ENCODE data around the gene PRTG. TPM values are rescaled to one million over a fixed set of nuclear protein-coding genes. Genes with fewer than 3 reads are reported as not detected.
"Not testable (repeated sequence)": the region's sequence is repeated elsewhere in the genome, so short reads cannot be mapped to it uniquely, and the experiment has no call there.

PRTG gene
- total RNA-seq, 1 donor = under 0.01 TPM

GRCh38 chr15:55649058-55649423 is 93.9 kb downstream of the PRTG start:
- H3K4me1 ChIP-seq (ENCODE audit: insufficient read depth, low read length) = no peaks in the 10 kb centered on the region
- no peaks in the 10 kb centered on the region for H3K27me3 ChIP-seq (ENCODE audit: insufficient read depth, low read length)
- H3K4me3 ChIP-seq (ENCODE audit: low read length) = no peak overlapping the region
- H3K9me3 ChIP-seq (ENCODE audit: low read depth, low read length) = no peaks in the 10 kb centered on the region

- H3K27me3 ChIP-seq (ENCODE audit: insufficient read depth, low read length) = no peaks in the 10 kb centered on the region
- no peak overlapping the region for H3K4me3 ChIP-seq (ENCODE audit: low read length)
- no peaks in the 10 kb centered on the region for H3K4me1 ChIP-seq (ENCODE audit: insufficient read depth, low read length)
- H3K9me3 ChIP-seq (ENCODE audit: low read depth, low read length) = no peaks in the 10 kb centered on the region
Measured at GRCh38 chr15:55638764-55639163, 104.2 kb downstream of the PRTG start.

- H3K4me3 ChIP-seq (ENCODE audit: low read length) = no peak overlapping the region
- H3K9me3 ChIP-seq (ENCODE audit: low read depth, low read length) = no peaks in the 10 kb centered on the region
- no peaks in the 10 kb centered on the region for H3K4me1 ChIP-seq (ENCODE audit: insufficient read depth, low read length)
- no peaks in the 10 kb centered on the region for H3K27me3 ChIP-seq (ENCODE audit: insufficient read depth, low read length)
Measured at GRCh38 chr15:55637086-55637485, 105.9 kb downstream of the PRTG start.

GRCh38 chr15:55633731-55634130 is 109.2 kb downstream of the PRTG start:
- H3K4me3 ChIP-seq (ENCODE audit: low read length) = no peak overlapping the region
- H3K27me3 ChIP-seq (ENCODE audit: insufficient read depth, low read length) = no peaks in the 10 kb centered on the region
- H3K9me3 ChIP-seq (ENCODE audit: low read depth, low read length) = no peaks in the 10 kb centered on the region
- no peaks in the 10 kb centered on the region for H3K4me1 ChIP-seq (ENCODE audit: insufficient read depth, low read length)

GRCh38 chr15:55632434-55632833 is 110.5 kb downstream of the PRTG start:
- Histone ChIP-seq H3K4me3 (ENCODE audit: low read length) (no peak overlapping the region), H3K9me3 (ENCODE audit: low read depth, low read length) (no peaks in the 10 kb centered on the region), H3K4me1 (ENCODE audit: insufficient read depth, low read length) (no peaks in the 10 kb centered on the region), H3K27me3 (ENCODE audit: insufficient read depth, low read length) (no peaks in the 10 kb centered on the region)

- H3K27me3 ChIP-seq (ENCODE audit: insufficient read depth, low read length) = no peaks in the 10 kb centered on the region
- H3K4me1 ChIP-seq (ENCODE audit: insufficient read depth, low read length) = no peaks in the 10 kb centered on the region
- no peak overlapping the region for H3K4me3 ChIP-seq (ENCODE audit: low read length)
- no peaks in the 10 kb centered on the region for H3K9me3 ChIP-seq (ENCODE audit: low read depth, low read length)
Measured at GRCh38 chr15:55630858-55631257, 112.1 kb downstream of the PRTG start.

- Histone ChIP-seq H3K4me3 (ENCODE audit: low read length) (no peak overlapping the region), H3K9me3 (ENCODE audit: low read depth, low read length) (no peaks in the 10 kb centered on the region), H3K4me1 (ENCODE audit: insufficient read depth, low read length) (no peaks in the 10 kb centered on the region), H3K27me3 (ENCODE audit: insufficient read depth, low read length) (no peaks in the 10 kb centered on the region)
Measured at GRCh38 chr15:55628369-55628730, 114.6 kb downstream of the PRTG start.

GRCh38 chr15:55627730-55628368 is 115.1 kb downstream of the PRTG start:
- H3K4me1 ChIP-seq (ENCODE audit: insufficient read depth, low read length) = no peaks in the 10 kb centered on the region
- H3K27me3 ChIP-seq (ENCODE audit: insufficient read depth, low read length) = no peaks in the 10 kb centered on the region
- no peak overlapping the region for H3K4me3 ChIP-seq (ENCODE audit: low read length)
- no peaks in the 10 kb centered on the region for H3K9me3 ChIP-seq (ENCODE audit: low read depth, low read length)

- H3K9me3 ChIP-seq (ENCODE audit: low read depth, low read length) = no peaks in the 10 kb centered on the region
- no peaks in the 10 kb centered on the region for H3K4me1 ChIP-seq (ENCODE audit: insufficient read depth, low read length)
- H3K27me3 ChIP-seq (ENCODE audit: insufficient read depth, low read length) = peaks cover 5% of the 10 kb centered on the region
- H3K4me3 ChIP-seq (ENCODE audit: low read length) = no peak overlapping the region
Measured at GRCh38 chr15:55619783-55620182, 123.2 kb downstream of the PRTG start.

GRCh38 chr15:55618387-55618786 is 124.6 kb downstream of the PRTG start:
- Histone ChIP-seq H3K9me3 (ENCODE audit: low read depth, low read length) (no peaks in the 10 kb centered on the region), H3K4me3 (ENCODE audit: low read length) (no peak overlapping the region), H3K4me1 (ENCODE audit: insufficient read depth, low read length) (no peaks in the 10 kb centered on the region), H3K27me3 (ENCODE audit: insufficient read depth, low read length) (peaks cover 5% of the 10 kb centered on the region)

GRCh38 chr15:55615445-55615844 is 127.5 kb downstream of the PRTG start:
- Histone ChIP-seq H3K27me3 (ENCODE audit: insufficient read depth, low read length) (peaks cover 11% of the 10 kb centered on the region), H3K4me1 (ENCODE audit: insufficient read depth, low read length) (no peaks in the 10 kb centered on the region), H3K9me3 (ENCODE audit: low read depth, low read length) (no peaks in the 10 kb centered on the region), H3K4me3 (ENCODE audit: low read length) (no peak overlapping the region)

GRCh38 chr15:55613727-55614126 is 129.2 kb downstream of the PRTG start:
- H3K9me3 ChIP-seq (ENCODE audit: low read depth, low read length) = no peaks in the 10 kb centered on the region
- peaks cover 11% of the 10 kb centered on the region for H3K27me3 ChIP-seq (ENCODE audit: insufficient read depth, low read length)
- H3K4me1 ChIP-seq (ENCODE audit: insufficient read depth, low read length) = no peaks in the 10 kb centered on the region
- H3K4me3 ChIP-seq (ENCODE audit: low read length) = no peak overlapping the region

- Histone ChIP-seq H3K27me3 (ENCODE audit: insufficient read depth, low read length) (no peaks in the 10 kb centered on the region), H3K4me3 (ENCODE audit: low read length) (no peak overlapping the region), H3K4me1 (ENCODE audit: insufficient read depth, low read length) (no peaks in the 10 kb centered on the region), H3K9me3 (ENCODE audit: low read depth, low read length) (no peaks in the 10 kb centered on the region)
Measured at GRCh38 chr15:55606214-55606613, 136.7 kb downstream of the PRTG start.

GRCh38 chr15:55601374-55601773 is 141.6 kb downstream of the PRTG start:
- no peak overlapping the region for H3K4me3 ChIP-seq (ENCODE audit: low read length)
- no peaks in the 10 kb centered on the region for H3K4me1 ChIP-seq (ENCODE audit: insufficient read depth, low read length)
- no peaks in the 10 kb centered on the region for H3K9me3 ChIP-seq (ENCODE audit: low read depth, low read length)
- H3K27me3 ChIP-seq (ENCODE audit: insufficient read depth, low read length) = no peaks in the 10 kb centered on the region

- Histone ChIP-seq H3K9me3 (ENCODE audit: low read depth, low read length) (no peaks in the 10 kb centered on the region), H3K4me1 (ENCODE audit: insufficient read depth, low read length) (no peaks in the 10 kb centered on the region)
Measured at GRCh38 chr15:55599439-55599838, 143.5 kb downstream of the PRTG start.

GRCh38 chr15:55593019-55593418 is 149.9 kb downstream of the PRTG start:
- not testable (repeated sequence) for H3K9me3 ChIP-seq (ENCODE audit: low read depth, low read length); H3K4me1 ChIP-seq (ENCODE audit: insufficient read depth, low read length); H3K4me3 ChIP-seq (ENCODE audit: low read length)
- H3K27me3 ChIP-seq (ENCODE audit: insufficient read depth, low read length) = peaks cover 24% of the 10 kb centered on the region

More at GRCh38 chr15:55599439-55599838, 143.5 kb downstream of the PRTG start:
- H3K27me3 ChIP-seq (ENCODE audit: insufficient read depth, low read length) = no peaks in the 10 kb centered on the region
- no peak overlapping the region for H3K4me3 ChIP-seq (ENCODE audit: low read length)
